Memory B cell (primary cell): Measurements from ENCODE around the gene NDOR1.
A peak's percentile ranks its signal among the peaks of the same experiment; 100 is the strongest.

Experiments used
- ATAC-seq: fragments of 150-1000 bp; cut with Tn5 transposase; 2 replicates; pipeline ENCODE4 v1.10.0; 2021; ENCODE audit warnings: low read depth, mild to moderate bottlenecking, moderate library complexity
- DNase-seq, 2 donors: peaks; one replicate each; pipeline ENCODE4 v3.0.0; 2022; ENCODE audit warnings: low spot score in 2 of 2
- H3K27ac Mint-ChIP-seq: one replicate; pipeline ENCODE4 v1.8.0; 2022; ENCODE audit warnings: mild to moderate bottlenecking, moderate library complexity, mixed read lengths
- H3K27me3 Mint-ChIP-seq: one replicate; pipeline ENCODE4 v1.8.0; 2022; ENCODE audit warnings: mixed read lengths
- H3K36me3 Mint-ChIP-seq: one replicate; pipeline ENCODE4 v1.8.0; 2022; ENCODE audit warnings: mild to moderate bottlenecking, mixed read lengths
- H3K4me1 Mint-ChIP-seq: one replicate; pipeline ENCODE4 v1.8.0; 2022; ENCODE audit warnings: mixed read lengths
- H3K4me3 Mint-ChIP-seq: one replicate; pipeline ENCODE4 v1.8.0; 2022; ENCODE audit warnings: mild to moderate bottlenecking, moderate library complexity, mixed read lengths
- H3K9me3 Mint-ChIP-seq: one replicate; pipeline ENCODE4 v1.8.0; 2022; ENCODE audit warnings: mixed read lengths

NDOR1 gene

DNA sequence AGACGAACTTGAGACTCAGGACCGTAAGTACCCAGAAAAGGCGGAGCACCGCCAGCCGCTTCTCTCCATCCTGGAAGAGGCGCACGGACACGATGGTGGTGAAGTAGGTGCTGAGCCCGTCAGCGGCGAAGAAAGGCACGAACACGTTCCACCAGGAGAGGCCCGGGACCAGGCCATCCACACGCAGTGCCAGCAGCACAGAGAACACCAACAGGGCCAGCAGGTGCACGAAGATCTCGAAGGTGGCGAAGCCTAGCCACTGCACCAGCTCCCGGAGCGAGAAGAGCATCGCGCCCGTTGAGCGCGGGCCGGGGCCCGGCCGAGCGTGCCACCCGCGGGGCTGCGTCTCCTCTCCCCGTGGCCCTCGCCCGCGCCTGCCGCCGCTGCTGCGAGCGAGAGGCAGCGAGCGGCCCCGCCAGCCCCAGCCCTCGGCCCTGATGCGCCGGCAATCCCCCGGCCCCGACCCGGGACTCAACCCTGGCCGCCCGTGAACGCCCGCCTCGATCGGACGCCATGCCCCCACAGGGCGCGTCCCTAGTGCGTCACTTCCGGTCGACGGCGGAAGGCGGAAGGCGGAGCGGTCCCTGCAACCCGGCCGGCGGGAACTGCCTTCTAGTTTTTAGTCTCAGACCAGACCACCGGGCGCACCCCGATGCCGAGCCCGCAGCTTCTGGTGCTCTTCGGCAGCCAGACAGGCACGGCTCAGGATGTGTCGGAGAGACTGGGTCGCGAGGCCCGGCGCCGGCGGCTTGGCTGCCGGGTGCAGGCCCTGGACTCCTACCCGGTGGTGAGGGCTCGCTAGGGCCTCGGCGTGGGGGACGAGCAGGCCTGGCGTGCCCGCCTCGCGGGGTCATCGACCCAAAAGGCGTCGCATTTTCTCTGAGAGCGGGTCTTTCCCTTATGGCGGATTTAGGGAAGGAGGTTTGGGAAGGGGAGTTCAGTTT, at the start of gene NDOR1, which contains the start of gene TMEM203:
NDOR1 (plus strand) TSS at position 575 of the 944 bp plus-strand sequence; CDS start at position 653, 78 bp downstream.
TMEM203 (minus strand) TSS at position 523 of the 944 bp plus-strand sequence; CDS start at position 289, 234 bp downstream.
- Mint-ChIP-seq H3K27ac (peak within 1 kb of the TSS; percentile 94), H3K4me3 (peak within 1 kb of the TSS; percentile 93), H3K36me3 (peaks cover 13% of the 10 kb centered on the region), H3K27me3 (no peaks in the 10 kb centered on the region), H3K4me1 (peaks cover 36% of the 10 kb centered on the region), H3K9me3 (no peaks in the 10 kb centered on the region)
- DNase-seq, result peak; percentile 91 to 97
- ATAC-seq, result peak; percentile 64

DNA sequence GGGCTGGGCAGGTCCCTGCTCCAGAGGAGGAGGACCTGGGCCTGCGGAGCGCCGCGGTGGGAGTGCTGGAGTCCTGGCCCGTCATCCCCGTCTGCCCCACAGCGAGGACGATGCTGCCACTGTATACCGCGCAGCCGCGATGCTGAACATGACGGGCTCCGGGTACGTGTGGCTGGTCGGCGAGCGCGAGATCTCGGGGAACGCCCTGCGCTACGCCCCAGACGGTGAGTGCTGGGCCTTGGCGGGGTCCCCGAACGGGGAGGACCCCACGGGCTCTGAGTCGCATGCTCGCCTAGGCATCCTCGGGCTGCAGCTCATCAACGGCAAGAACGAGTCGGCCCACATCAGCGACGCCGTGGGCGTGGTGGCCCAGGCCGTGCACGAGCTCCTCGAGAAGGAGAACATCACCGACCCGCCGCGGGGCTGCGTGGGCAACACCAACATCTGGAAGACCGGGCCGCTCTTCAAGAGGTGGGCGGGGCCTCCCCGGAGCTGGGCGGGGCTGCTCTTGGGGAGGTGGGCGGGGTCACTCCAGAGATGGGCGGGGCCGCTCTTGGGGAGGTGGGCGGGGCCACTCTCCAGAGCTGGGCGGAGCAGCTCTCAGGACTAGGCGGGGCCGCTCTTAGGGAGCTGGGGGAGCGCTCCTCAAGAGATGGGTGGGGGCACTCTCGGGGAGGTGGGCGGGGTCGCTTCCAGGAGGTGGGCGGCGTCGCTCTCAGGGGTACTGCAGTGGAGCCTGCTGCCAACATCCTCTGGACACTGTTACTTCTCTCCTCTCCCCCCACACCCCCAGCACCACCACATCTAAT, 48.7 kb upstream of the NDOR1 start:
- H3K36me3 Mint-ChIP-seq, result no peaks in the 10 kb centered on the region
- no peaks in the 10 kb centered on the region for H3K9me3 Mint-ChIP-seq
- ATAC-seq (peak; percentile 68), DNase-seq (peak; percentile 39 to 54)
- H3K4me1 Mint-ChIP-seq, result peaks cover 14% of the 10 kb centered on the region
- H3K27ac Mint-ChIP-seq, result no peak overlapping the region
- H3K27me3 Mint-ChIP-seq, result peaks cover 19% of the 10 kb centered on the region
- peak overlapping the region; percentile 52 for H3K4me3 Mint-ChIP-seq

- peaks cover 22% of the 10 kb centered on the region for H3K27me3 Mint-ChIP-seq
- H3K4me3 Mint-ChIP-seq, result no peak overlapping the region
- DNase-seq (no peak), ATAC-seq (no peak)
- H3K27ac Mint-ChIP-seq, result peak overlapping the region; percentile 58
- H3K4me1 Mint-ChIP-seq, result peaks cover 14% of the 10 kb centered on the region
- H3K9me3 Mint-ChIP-seq, result no peaks in the 10 kb centered on the region
- no peaks in the 10 kb centered on the region for H3K36me3 Mint-ChIP-seq
Observed at GRCh38 chr9:137157618-137158415, 47.7 kb upstream of the NDOR1 start.

GRCh38 chr9:137158625-137159024, 46.9 kb upstream of the NDOR1 start:
- Mint-ChIP-seq H3K9me3 (no peaks in the 10 kb centered on the region), H3K4me3 (no peak overlapping the region), H3K27me3 (peaks cover 25% of the 10 kb centered on the region), H3K36me3 (no peaks in the 10 kb centered on the region), H3K27ac (no peak overlapping the region), H3K4me1 (peaks cover 14% of the 10 kb centered on the region)
- ATAC-seq (no peak), DNase-seq (no peak)

DNA sequence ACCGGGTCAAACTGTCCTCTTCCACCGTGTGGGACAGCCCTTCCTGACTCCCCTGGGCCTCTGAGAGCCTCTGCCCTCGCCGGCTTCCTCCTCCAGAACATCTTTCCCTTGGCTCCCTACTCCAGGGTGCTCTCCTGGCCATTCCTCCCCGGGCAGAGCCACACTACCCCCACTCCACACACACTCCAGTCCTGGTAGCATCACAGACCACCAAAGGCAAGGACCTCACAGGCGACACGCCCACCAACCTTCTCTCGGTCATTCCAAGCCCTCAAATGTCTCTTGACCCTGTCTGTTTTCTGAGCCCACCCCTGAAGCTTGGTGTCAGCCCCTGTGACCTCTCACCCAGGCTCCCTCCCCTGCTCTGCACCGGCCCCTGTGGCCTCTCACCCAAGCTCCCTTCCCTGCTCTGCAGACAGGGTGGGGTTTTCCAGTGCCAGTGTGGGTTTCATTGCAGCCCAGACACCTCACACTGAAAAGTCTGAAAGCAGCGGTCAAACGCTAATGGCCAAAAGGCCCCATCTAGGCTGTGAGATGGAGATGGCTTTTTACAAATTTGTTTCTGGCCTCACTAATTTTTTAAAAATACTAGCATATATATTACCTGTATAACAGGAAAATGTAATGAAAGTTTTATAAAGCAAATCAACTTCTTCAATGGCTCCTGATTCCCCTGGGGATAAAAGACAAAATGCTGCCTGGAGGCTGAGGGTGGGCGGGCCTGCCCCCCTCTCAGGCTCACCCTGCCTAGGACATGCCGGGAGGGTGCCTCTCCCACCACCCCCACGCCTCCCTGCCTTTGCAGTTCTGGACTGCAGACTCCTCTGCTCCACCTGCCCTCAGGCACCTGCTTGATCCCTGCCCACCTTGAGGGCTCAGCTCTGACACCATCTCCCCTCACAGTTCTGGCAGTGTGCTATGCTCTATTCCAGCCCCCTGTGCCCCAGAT, 46.1 kb upstream of the NDOR1 start:
- H3K36me3 Mint-ChIP-seq, result no peaks in the 10 kb centered on the region
- no peaks in the 10 kb centered on the region for H3K9me3 Mint-ChIP-seq
- ATAC-seq (no peak), DNase-seq (no peak)
- H3K4me1 Mint-ChIP-seq, result peaks cover 14% of the 10 kb centered on the region
- H3K27me3 Mint-ChIP-seq, result peaks cover 25% of the 10 kb centered on the region
- H3K27ac Mint-ChIP-seq, result no peak overlapping the region
- no peak overlapping the region for H3K4me3 Mint-ChIP-seq

GRCh38 chr9:137160054-137160425, 45.5 kb upstream of the NDOR1 start:
- DNase-seq (no peak), ATAC-seq (no peak)
- Mint-ChIP-seq H3K9me3 (no peaks in the 10 kb centered on the region), H3K4me3 (no peak overlapping the region), H3K4me1 (peaks cover 14% of the 10 kb centered on the region), H3K27me3 (peaks cover 29% of the 10 kb centered on the region), H3K27ac (no peak overlapping the region), H3K36me3 (no peaks in the 10 kb centered on the region)

DNA sequence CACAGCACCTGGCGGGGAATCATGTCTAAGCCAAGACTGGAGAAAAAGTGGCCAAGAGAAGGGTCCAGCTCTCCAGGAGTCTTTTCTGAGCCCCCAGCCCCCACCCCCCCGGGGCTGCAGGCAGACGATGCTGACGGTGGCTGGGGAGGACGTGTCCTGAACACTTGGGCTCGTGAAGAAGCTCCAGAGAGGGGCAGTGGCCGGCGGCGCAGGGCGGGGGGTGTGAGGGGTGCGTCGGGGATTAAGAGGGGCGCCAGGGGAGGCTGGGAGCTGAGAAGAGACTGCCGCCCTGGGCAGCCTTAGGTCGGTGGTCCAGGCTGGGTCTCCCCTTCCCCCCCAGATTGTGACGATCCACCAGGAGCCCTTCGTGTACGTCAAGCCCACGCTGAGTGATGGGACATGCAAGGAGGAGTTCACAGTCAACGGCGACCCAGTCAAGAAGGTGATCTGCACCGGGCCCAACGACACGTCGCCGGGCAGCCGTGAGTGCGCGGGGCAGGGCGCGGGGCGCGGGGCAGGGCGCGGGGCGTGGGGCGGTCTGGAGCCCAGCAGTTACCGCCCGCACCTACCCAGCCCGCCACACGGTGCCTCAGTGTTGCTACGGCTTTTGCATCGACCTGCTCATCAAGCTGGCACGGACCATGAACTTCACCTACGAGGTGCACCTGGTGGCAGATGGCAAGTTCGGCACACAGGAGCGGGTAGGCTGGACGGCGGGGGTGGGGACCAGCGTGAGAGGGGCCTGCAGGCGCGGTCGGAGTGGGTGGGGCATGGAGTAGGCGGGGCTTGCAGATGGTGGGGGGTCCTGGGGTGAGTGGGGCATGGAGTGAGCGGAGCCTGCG, 44.6 kb upstream of the NDOR1 start:
- H3K4me1 Mint-ChIP-seq, result peaks cover 14% of the 10 kb centered on the region
- no peaks in the 10 kb centered on the region for H3K36me3 Mint-ChIP-seq
- H3K9me3 Mint-ChIP-seq, result no peaks in the 10 kb centered on the region
- DNase-seq (no peak), ATAC-seq (no peak)
- peaks cover 33% of the 10 kb centered on the region for H3K27me3 Mint-ChIP-seq
- no peak overlapping the region for H3K4me3 Mint-ChIP-seq
- no peak overlapping the region for H3K27ac Mint-ChIP-seq

GRCh38 chr9:137161558-137162486, 43.7 kb upstream of the NDOR1 start:
- no peak for DNase-seq
- peaks cover 11% of the 10 kb centered on the region for H3K4me1 Mint-ChIP-seq
- no peak for ATAC-seq
- H3K36me3 Mint-ChIP-seq, result no peaks in the 10 kb centered on the region
- H3K27ac Mint-ChIP-seq, result no peak overlapping the region
- H3K9me3 Mint-ChIP-seq, result no peaks in the 10 kb centered on the region
- peaks cover 37% of the 10 kb centered on the region for H3K27me3 Mint-ChIP-seq
- no peak overlapping the region for H3K4me3 Mint-ChIP-seq

DNA sequence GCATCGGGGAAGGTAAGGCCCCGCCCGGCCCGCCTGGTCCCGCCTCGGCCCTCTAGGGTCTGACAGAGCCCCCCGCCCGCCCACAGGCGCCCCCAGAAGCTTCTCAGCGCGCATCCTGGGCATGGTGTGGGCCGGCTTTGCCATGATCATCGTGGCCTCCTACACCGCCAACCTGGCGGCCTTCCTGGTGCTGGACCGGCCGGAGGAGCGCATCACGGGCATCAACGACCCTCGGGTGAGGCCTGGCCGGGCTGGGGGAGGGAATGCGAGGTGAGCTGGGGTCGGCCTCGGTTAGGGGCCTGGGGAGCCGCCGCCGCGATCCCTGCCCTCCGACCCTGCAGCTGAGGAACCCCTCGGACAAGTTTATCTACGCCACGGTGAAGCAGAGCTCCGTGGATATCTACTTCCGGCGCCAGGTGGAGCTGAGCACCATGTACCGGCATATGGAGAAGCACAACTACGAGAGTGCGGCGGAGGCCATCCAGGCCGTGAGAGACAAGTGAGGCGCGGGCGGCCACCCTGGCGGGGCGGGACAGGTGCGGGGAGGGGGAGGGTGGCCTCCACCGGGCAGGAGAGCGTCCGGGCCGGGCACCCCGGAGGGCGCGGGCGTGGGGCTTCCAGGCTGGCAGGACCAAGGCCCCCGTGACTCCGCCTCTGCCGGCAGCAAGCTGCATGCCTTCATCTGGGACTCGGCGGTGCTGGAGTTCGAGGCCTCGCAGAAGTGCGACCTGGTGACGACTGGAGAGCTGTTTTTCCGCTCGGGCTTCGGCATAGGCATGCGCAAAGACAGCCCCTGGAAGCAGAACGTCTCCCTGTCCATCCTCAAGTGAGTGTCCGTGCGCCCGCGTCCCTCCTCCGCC, 42.8 kb upstream of the NDOR1 start:
- peaks cover 34% of the 10 kb centered on the region for H3K27me3 Mint-ChIP-seq
- no peak overlapping the region for H3K27ac Mint-ChIP-seq
- no peaks in the 10 kb centered on the region for H3K9me3 Mint-ChIP-seq
- peak overlapping the region; percentile 40 for H3K4me3 Mint-ChIP-seq
- DNase-seq (no peak), ATAC-seq (peak; percentile 49)
- H3K36me3 Mint-ChIP-seq, result no peaks in the 10 kb centered on the region
- peaks cover 11% of the 10 kb centered on the region for H3K4me1 Mint-ChIP-seq

DNA sequence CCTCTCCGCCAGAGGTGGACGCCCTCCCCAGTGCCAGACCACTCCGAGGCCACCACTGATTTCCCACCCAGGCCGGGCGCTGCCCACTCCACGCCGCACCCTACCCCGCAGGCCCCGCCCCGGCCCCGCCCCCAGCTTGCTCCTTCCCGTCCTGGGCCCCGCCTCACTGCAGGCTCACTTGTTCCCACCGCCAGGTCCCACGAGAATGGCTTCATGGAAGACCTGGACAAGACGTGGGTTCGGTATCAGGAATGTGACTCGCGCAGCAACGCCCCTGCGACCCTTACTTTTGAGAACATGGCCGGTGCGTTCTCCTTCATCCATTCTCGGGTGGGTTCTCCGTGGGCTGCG, 42.2 kb upstream of the NDOR1 start:
- Mint-ChIP-seq H3K4me3 (peak overlapping the region; percentile 57), H3K36me3 (no peaks in the 10 kb centered on the region), H3K27me3 (peaks cover 30% of the 10 kb centered on the region), H3K9me3 (no peaks in the 10 kb centered on the region), H3K4me1 (peaks cover 7% of the 10 kb centered on the region), H3K27ac (no peak overlapping the region)
- ATAC-seq (no peak), DNase-seq (no peak)

DNA sequence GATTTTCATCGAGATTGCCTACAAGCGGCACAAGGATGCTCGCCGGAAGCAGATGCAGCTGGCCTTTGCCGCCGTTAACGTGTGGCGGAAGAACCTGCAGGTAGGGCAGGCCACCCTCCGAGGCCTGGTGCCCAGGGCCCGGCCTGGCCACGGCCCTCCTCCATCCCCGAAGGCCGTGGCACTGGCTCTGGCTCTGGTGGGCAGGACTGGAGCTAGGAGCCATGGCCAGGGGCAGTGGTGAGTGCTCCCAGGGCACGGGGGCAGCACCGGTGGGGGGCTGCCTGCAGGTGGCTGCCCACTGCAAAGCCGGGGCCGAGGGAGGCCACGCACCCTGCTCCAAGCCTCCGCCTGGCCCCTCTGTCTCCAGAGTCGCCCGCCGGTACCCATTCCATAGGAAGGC, 41.7 kb upstream of the NDOR1 start:
- Mint-ChIP-seq H3K4me1 (peaks cover 8% of the 10 kb centered on the region), H3K4me3 (no peak overlapping the region), H3K27me3 (peaks cover 32% of the 10 kb centered on the region), H3K27ac (no peak overlapping the region), H3K9me3 (no peaks in the 10 kb centered on the region), H3K36me3 (no peaks in the 10 kb centered on the region)
- ATAC-seq, result no peak
- DNase-seq, result no peak
